ENCODE data around the gene PRDM5.

DNA sequence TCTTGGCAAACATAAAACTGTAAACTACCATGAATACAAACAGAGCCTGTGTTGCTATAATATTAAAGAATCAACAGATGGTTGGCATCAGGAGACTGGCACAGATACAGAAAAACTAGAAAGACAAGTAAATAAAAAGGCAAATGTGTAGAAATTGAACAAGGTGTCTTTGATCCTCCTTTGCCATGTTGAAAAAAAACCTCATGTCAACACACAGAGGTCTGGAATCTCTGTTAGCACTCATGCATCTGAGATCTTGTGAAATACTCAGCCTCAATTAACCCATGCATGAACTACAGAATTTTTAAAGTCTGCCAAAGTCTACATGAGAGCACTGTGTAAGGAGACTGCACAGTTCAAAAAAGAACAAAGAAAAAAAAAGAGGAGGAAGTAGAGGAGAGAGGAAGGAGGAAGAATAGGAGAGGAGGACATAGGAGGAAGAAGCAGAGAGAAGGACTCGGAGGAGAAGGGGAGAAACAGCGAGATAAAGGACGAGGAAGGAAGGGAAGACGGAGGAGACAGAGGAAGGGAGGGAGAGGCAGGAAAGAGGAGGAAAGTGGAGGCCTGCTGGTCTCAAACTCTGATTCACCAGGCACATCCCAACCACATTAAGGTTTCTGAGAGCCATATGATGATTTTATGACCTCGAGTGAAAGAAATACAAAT, 52.8 kb downstream of the PRDM5 start:
- no peak for TF ChIP-seq POLR2A (IDR thresholded peaks at IDR 0.05)
- TF ChIP-seq, protein P1, sequence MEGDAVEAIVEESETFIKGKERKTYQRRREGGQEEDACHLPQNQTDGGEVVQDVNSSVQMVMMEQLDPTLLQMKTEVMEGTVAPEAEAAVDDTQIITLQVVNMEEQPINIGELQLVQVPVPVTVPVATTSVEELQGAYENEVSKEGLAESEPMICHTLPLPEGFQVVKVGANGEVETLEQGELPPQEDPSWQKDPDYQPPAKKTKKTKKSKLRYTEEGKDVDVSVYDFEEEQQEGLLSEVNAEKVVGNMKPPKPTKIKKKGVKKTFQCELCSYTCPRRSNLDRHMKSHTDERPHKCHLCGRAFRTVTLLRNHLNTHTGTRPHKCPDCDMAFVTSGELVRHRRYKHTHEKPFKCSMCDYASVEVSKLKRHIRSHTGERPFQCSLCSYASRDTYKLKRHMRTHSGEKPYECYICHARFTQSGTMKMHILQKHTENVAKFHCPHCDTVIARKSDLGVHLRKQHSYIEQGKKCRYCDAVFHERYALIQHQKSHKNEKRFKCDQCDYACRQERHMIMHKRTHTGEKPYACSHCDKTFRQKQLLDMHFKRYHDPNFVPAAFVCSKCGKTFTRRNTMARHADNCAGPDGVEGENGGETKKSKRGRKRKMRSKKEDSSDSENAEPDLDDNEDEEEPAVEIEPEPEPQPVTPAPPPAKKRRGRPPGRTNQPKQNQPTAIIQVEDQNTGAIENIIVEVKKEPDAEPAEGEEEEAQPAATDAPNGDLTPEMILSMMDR (IDR thresholded peaks at IDR 0.05): no peak
